Measurements from ENCODE around the gene SIGLEC8.

Gene SIGLEC8

GRCh38 chr19:51402117-51402516 lies 56.1 kb downstream of the SIGLEC8 start:
- H3K4me3 ChIP-seq (replicated peaks in 1 of 2; ENCODE audit: low read depth in 2 of 2, low read length in 2 of 2), result no peak overlapping the region
- no peak for DNase-seq (ENCODE audit: low read depth in 2 of 2)
- TF ChIP-seq, protein P1, sequence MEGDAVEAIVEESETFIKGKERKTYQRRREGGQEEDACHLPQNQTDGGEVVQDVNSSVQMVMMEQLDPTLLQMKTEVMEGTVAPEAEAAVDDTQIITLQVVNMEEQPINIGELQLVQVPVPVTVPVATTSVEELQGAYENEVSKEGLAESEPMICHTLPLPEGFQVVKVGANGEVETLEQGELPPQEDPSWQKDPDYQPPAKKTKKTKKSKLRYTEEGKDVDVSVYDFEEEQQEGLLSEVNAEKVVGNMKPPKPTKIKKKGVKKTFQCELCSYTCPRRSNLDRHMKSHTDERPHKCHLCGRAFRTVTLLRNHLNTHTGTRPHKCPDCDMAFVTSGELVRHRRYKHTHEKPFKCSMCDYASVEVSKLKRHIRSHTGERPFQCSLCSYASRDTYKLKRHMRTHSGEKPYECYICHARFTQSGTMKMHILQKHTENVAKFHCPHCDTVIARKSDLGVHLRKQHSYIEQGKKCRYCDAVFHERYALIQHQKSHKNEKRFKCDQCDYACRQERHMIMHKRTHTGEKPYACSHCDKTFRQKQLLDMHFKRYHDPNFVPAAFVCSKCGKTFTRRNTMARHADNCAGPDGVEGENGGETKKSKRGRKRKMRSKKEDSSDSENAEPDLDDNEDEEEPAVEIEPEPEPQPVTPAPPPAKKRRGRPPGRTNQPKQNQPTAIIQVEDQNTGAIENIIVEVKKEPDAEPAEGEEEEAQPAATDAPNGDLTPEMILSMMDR (IDR thresholded peaks at IDR 0.05; ENCODE audit: low read depth, low read length), result no peak
